Heart left ventricle (tissue), 13 donors: Measurements from ENCODE around the gene RGS7.

ENCODE experiments used
- POLR2A ChIP-seq, 2 donors: fragments of 450-650 bp; IDR thresholded peaks; one replicate each; pipeline ENCODE4 v1.6.1; 2017; ENCODE audit warnings: antibody characterized with exemption in 2 of 2, mild to moderate bottlenecking in 2 of 2, moderate library complexity in 2 of 2
- TF ChIP-seq, protein P1 (sequence below), 12 donors: fragments of 200-600 bp; sonication (generic) in 4 of 12; IDR thresholded peaks; one replicate each; pipeline versions ENCODE4 v1.5.0 to v1.8.0; 2018 to 2022; ENCODE audit warnings: antibody characterized with exemption in 12 of 12, mild to moderate bottlenecking in 5 of 12
- donor health status: ischemic (EF 13 %, LVEDD 7.1; RV severe dilation, severe dysfunction).
- donor health status: DM: no; HTN: yes; CAD: no.
- donor health status: DM: no; HTN: no; CAD: no.
- donor health status: ischemic (EF 25% LVEDD 6.9; RV normal size, moderate dysfunction).
- donor health status: ischemic (EF 25% LVEDD 5.7; RV mildly dilated, moderate dysfunction).
- donor health status: ischemic (EF 35%, LVEDD 5.7; RV mildly dilated, moderate dysfunction).
- donor health status: nonischemic (EF 11% LVEDD 7.7; RV severe dilation, severe dysfunction).
- donor health status: DM: yes; HTN: yes; CAD: no.
- donor health status: PGD.
- donor health status: ischemic (EF 29% LVEDD 5.4; RV normal size, mild dysfunction).
- donor health status: nonischemic (EF 23%, LVEDD 6.1; RV moderate dilation, normal function).

GRCh38 chr1:241109039-241109438 is 248.0 kb downstream of the RGS7 start:
- TF ChIP-seq, protein P1, sequence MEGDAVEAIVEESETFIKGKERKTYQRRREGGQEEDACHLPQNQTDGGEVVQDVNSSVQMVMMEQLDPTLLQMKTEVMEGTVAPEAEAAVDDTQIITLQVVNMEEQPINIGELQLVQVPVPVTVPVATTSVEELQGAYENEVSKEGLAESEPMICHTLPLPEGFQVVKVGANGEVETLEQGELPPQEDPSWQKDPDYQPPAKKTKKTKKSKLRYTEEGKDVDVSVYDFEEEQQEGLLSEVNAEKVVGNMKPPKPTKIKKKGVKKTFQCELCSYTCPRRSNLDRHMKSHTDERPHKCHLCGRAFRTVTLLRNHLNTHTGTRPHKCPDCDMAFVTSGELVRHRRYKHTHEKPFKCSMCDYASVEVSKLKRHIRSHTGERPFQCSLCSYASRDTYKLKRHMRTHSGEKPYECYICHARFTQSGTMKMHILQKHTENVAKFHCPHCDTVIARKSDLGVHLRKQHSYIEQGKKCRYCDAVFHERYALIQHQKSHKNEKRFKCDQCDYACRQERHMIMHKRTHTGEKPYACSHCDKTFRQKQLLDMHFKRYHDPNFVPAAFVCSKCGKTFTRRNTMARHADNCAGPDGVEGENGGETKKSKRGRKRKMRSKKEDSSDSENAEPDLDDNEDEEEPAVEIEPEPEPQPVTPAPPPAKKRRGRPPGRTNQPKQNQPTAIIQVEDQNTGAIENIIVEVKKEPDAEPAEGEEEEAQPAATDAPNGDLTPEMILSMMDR (IDR thresholded peaks at IDR 0.05) = no peak
- TF ChIP-seq POLR2A (IDR thresholded peaks at IDR 0.05) = no peak
